Measurements from ENCODE around the gene SKIC3.

The SKIC3 gene

DNA sequence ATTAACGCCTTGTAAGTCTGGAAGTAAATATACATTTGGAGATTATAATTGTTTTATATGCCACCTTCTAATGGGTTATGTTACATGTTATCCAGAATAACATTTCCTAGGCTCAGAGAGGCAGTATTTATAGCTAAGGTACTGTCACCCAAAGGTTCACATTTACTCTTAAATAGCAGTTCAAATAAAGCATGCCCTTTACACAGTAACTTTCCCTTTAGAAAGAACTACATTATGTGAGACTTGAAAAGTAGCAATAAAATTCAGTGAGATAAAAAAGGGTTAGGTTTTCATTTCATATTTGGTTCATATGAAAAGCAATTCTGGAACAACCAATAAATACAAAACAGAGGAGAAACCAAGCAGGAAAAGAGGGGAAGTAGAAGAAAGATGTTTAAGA is 35.1 kb downstream of the SKIC3 start:
- TF ChIP-seq, protein P1, sequence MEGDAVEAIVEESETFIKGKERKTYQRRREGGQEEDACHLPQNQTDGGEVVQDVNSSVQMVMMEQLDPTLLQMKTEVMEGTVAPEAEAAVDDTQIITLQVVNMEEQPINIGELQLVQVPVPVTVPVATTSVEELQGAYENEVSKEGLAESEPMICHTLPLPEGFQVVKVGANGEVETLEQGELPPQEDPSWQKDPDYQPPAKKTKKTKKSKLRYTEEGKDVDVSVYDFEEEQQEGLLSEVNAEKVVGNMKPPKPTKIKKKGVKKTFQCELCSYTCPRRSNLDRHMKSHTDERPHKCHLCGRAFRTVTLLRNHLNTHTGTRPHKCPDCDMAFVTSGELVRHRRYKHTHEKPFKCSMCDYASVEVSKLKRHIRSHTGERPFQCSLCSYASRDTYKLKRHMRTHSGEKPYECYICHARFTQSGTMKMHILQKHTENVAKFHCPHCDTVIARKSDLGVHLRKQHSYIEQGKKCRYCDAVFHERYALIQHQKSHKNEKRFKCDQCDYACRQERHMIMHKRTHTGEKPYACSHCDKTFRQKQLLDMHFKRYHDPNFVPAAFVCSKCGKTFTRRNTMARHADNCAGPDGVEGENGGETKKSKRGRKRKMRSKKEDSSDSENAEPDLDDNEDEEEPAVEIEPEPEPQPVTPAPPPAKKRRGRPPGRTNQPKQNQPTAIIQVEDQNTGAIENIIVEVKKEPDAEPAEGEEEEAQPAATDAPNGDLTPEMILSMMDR (IDR thresholded peaks at IDR 0.05; ENCODE audit: low read depth, low read length) = no peak
- TF ChIP-seq EZH2phosphoT487 (IDR thresholded peaks at IDR 0.05; ENCODE audit: low read depth) = no peak
- H2AFZ ChIP-seq (ENCODE audit: low read depth, low read length) = no peak overlapping the region
- no peak overlapping the region for H3K4me3 ChIP-seq (ENCODE audit: low read length)
- no peaks in the 10 kb centered on the region for H3K9me3 ChIP-seq (ENCODE audit: insufficient read depth, low read length)
- no peak overlapping the region for H3K27ac ChIP-seq (ENCODE audit: low read length)
- peaks cover 20% of the 10 kb centered on the region for H3K36me3 ChIP-seq (replicated peaks; ENCODE audit: low read depth, low read length)
- H4K20me1 ChIP-seq (ENCODE audit: insufficient read depth, low read length) = no peaks in the 10 kb centered on the region
- H3K9ac ChIP-seq (ENCODE audit: low read length) = no peak overlapping the region
- H3K4me1 ChIP-seq (ENCODE audit: low read length) = no peaks in the 10 kb centered on the region
- H3K27me3 ChIP-seq (ENCODE audit: low read depth, low read length) = no peaks in the 10 kb centered on the region
- no peak overlapping the region for H3K4me2 ChIP-seq (ENCODE audit: low read length)
- no peaks in the 10 kb centered on the region for H3K79me2 ChIP-seq (ENCODE audit: low read length)

DNA sequence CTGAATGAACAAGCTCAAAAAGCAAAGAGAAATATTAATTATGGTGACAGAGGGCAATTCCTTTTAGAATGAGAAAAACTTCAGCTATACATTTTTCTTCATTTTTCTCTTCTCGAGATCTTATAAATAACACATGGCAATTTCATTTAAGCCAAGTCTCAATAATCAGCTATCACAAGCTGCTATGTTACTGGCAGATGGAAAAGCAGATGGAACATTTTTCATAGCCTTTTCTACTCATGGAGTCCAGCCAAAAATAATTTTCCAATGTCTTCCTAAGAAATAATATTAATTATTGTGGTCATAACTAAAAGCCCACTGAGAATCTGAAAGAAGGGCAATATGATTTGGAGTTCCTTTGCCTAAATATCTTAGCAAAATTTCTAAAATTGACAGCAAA is 35.6 kb downstream of the SKIC3 start:
- peaks cover 22% of the 10 kb centered on the region for H3K36me3 ChIP-seq (replicated peaks; ENCODE audit: low read depth, low read length)
- TF ChIP-seq, protein P1 (IDR thresholded peaks at IDR 0.05; ENCODE audit: low read depth, low read length) = no peak
- no peak for TF ChIP-seq EZH2phosphoT487 (IDR thresholded peaks at IDR 0.05; ENCODE audit: low read depth)
- H4K20me1 ChIP-seq (ENCODE audit: insufficient read depth, low read length) = no peaks in the 10 kb centered on the region
- H3K4me2 ChIP-seq (ENCODE audit: low read length) = no peak overlapping the region
- no peak overlapping the region for H2AFZ ChIP-seq (ENCODE audit: low read depth, low read length)
- H3K9ac ChIP-seq (ENCODE audit: low read length) = no peak overlapping the region
- no peak overlapping the region for H3K27ac ChIP-seq (ENCODE audit: low read length)
- H3K9me3 ChIP-seq (ENCODE audit: insufficient read depth, low read length) = no peaks in the 10 kb centered on the region
- H3K4me3 ChIP-seq (ENCODE audit: low read length) = no peak overlapping the region
- no peaks in the 10 kb centered on the region for H3K79me2 ChIP-seq (ENCODE audit: low read length)
- H3K27me3 ChIP-seq (ENCODE audit: low read depth, low read length) = no peaks in the 10 kb centered on the region
- H3K4me1 ChIP-seq (ENCODE audit: low read length) = no peaks in the 10 kb centered on the region

DNA sequence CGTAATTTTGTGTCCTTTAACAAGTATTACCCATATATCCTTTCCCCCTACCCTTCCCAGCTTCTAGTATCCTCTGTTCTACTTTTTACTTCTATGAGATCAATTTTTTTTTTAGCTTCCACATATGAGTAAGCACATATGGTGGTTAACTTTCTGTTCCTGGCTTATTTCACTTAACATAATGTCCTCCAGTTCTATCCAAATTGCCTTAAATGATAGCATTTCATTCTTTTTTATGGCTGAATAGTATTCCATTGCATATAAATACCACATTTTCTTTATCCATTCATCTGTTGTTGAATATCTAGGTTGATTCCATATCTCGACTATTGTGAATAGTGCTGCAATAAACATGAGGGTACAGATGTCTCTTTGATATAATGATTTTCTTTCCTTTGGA is 36.4 kb downstream of the SKIC3 start:
- no peak overlapping the region for H3K4me2 ChIP-seq (ENCODE audit: low read length)
- H3K9me3 ChIP-seq (ENCODE audit: insufficient read depth, low read length) = no peaks in the 10 kb centered on the region
- no peak overlapping the region for H3K9ac ChIP-seq (ENCODE audit: low read length)
- H4K20me1 ChIP-seq (ENCODE audit: insufficient read depth, low read length) = no peaks in the 10 kb centered on the region
- H3K4me1 ChIP-seq (ENCODE audit: low read length) = no peaks in the 10 kb centered on the region
- H3K79me2 ChIP-seq (ENCODE audit: low read length) = no peaks in the 10 kb centered on the region
- H3K4me3 ChIP-seq (ENCODE audit: low read length) = no peak overlapping the region
- H3K36me3 ChIP-seq (replicated peaks; ENCODE audit: low read depth, low read length) = peaks cover 22% of the 10 kb centered on the region
- H2AFZ ChIP-seq (ENCODE audit: low read depth, low read length) = no peak overlapping the region
- no peak overlapping the region for H3K27ac ChIP-seq (ENCODE audit: low read length)
- H3K27me3 ChIP-seq (ENCODE audit: low read depth, low read length) = no peaks in the 10 kb centered on the region
- TF ChIP-seq, protein P1 (IDR thresholded peaks at IDR 0.05; ENCODE audit: low read depth, low read length) = no peak
- no peak for TF ChIP-seq EZH2phosphoT487 (IDR thresholded peaks at IDR 0.05; ENCODE audit: low read depth)

DNA sequence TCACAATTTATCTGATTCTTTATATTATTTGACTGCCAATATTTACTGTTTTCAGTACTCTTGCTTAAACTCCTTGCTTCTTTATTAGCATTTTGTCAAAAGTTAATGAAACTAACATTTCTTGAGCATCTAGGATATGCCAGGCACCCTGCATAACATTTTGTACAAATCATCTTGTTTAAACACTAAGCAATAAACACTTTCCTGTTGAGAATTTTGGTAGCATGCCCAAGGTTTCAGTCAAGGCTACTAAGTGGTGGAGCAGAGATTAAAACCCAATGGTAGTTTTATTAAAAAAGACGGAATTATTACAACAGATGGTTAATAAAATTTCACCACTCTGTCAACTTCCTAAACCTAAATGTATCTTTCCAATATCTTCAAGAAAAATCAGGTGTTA is 43.2 kb downstream of the SKIC3 start:
- Histone ChIP-seq H3K79me2 (ENCODE audit: low read length) (no peaks in the 10 kb centered on the region), H3K9me3 (ENCODE audit: insufficient read depth, low read length) (no peaks in the 10 kb centered on the region), H3K36me3 (replicated peaks; ENCODE audit: low read depth, low read length) (peaks cover 19% of the 10 kb centered on the region), H3K27ac (ENCODE audit: low read length) (no peak overlapping the region), H3K4me2 (ENCODE audit: low read length) (no peak overlapping the region), H3K4me3 (ENCODE audit: low read length) (no peak overlapping the region), H3K4me1 (ENCODE audit: low read length) (no peaks in the 10 kb centered on the region), H4K20me1 (ENCODE audit: insufficient read depth, low read length) (no peaks in the 10 kb centered on the region), H3K27me3 (ENCODE audit: low read depth, low read length) (no peaks in the 10 kb centered on the region), H2AFZ (ENCODE audit: low read depth, low read length) (no peak overlapping the region), H3K9ac (ENCODE audit: low read length) (no peak overlapping the region)
- TF ChIP-seq, protein P1 (IDR thresholded peaks at IDR 0.05; ENCODE audit: low read depth, low read length) = no peak
- TF ChIP-seq EZH2phosphoT487 (IDR thresholded peaks at IDR 0.05; ENCODE audit: low read depth) = no peak

Data from OCI-LY3 (cell line).